H1 (cell line): ENCODE measurements around the gene CXCR5. TPM values are rescaled to one million over a fixed set of nuclear protein-coding genes. Genes with fewer than 3 reads are reported as not detected.

ENCODE experiments used
- CTCF ChIA-PET: fragments of 300-600 bp; sonication (Branson Sonifier 250); formaldehyde crosslinking; loops from one replicate; lab custom pipeline; 2021; ENCODE audit not compliant: partially characterized antibody; lab: Charles Lee
- POLR2A ChIA-PET: fragments of 300-600 bp; sonication (Branson Sonifier 250); formaldehyde crosslinking; loops from one replicate; lab custom pipeline; 2021; ENCODE audit warnings: inconsistent platforms; ENCODE audit not compliant: partially characterized antibody; lab: Charles Lee
- DNase-seq, 2 experiments: peaks; one replicate each; pipeline versions ENCODE4 v3.0.0 to v3.0.0-alpha.2; 2010 to 2022; ENCODE audit warnings: low spot score in 2 of 2, low read depth in 1 of 2, mixed read lengths in 1 of 2
- FAIRE-seq: peaks from 2 replicates; lab custom pipeline; 2011; peaks lifted over from hg19 to GRCh38; lab: Jason Lieb, UNC
- H2AFZ ChIP-seq: 2 replicates; pipeline ENCODE4 v1.8.1; 2012; ENCODE audit warnings: low read length, inconsistent platforms
- H2AK5ac ChIP-seq: 2 replicates; pipeline ENCODE4 v1.6.1; 2013; ENCODE audit warnings: low read depth, low read length
- H2BK120ac ChIP-seq: replicated peaks from 2 replicates; pipeline ENCODE3; 2013; ENCODE audit warnings: low read depth, low read length, inconsistent platforms
- H2BK12ac ChIP-seq: 2 replicates; pipeline ENCODE4 v1.6.1; 2013; ENCODE audit warnings: low read depth, low read length
- H2BK15ac ChIP-seq: 2 replicates; pipeline ENCODE4 v1.6.1; 2013; ENCODE audit warnings: low read length
- H2BK20ac ChIP-seq: 2 replicates; pipeline ENCODE4 v1.6.1; 2013; ENCODE audit warnings: low read length
- H2BK5ac ChIP-seq: 2 replicates; pipeline ENCODE4 v1.6.1; 2013; ENCODE audit warnings: low read depth, low read length
- H3K14ac ChIP-seq: 2 replicates; pipeline ENCODE4 v1.6.1; 2013; ENCODE audit warnings: inconsistent platforms; ENCODE audit not compliant: insufficient read length
- H3K18ac ChIP-seq: 2 replicates; pipeline ENCODE4 v1.6.1; 2013; ENCODE audit warnings: low read length; ENCODE audit errors: extremely low read depth
- H3K23ac ChIP-seq: 2 replicates; pipeline ENCODE4 v1.6.1; 2013; ENCODE audit warnings: inconsistent platforms; ENCODE audit not compliant: insufficient read length
- H3K23me2 ChIP-seq: 2 replicates; pipeline ENCODE4 v1.6.1; 2013; ENCODE audit warnings: low read depth, low read length
- H3K27ac ChIP-seq: 2 replicates; pipeline ENCODE4 v1.6.1; 2011; ENCODE audit warnings: low read depth, low read length, inconsistent platforms
- H3K27me3 ChIP-seq, 4 experiments: replicated peaks in 1 of 4; 1 replicate in 1 of 4; 2 replicates in 3 of 4; pipeline versions ENCODE4 v1.6.1 to v1.8.1; 2011 to 2013; ENCODE audit warnings: low read length in 3 of 4, mild to moderate bottlenecking in 3 of 4, inconsistent platforms in 2 of 4, mixed read lengths in 2 of 4, moderate library complexity in 1 of 4; ENCODE audit not compliant: control insufficient read depth in 3 of 4, insufficient read depth in 3 of 4; ENCODE audit errors: extremely low read depth in 1 of 4
- H3K36me3 ChIP-seq, 4 experiments: 2 replicates each; pipeline versions ENCODE4 v1.6.1 to v1.8.1; 2011 to 2013; ENCODE audit warnings: mild to moderate bottlenecking in 4 of 4, low read length in 3 of 4, moderate library complexity in 2 of 4, control low read depth in 1 of 4, inconsistent platforms in 1 of 4; ENCODE audit not compliant: insufficient read depth in 4 of 4, control insufficient read depth in 2 of 4
- H3K4ac ChIP-seq: replicated peaks from 2 replicates; pipeline ENCODE3; 2013; ENCODE audit warnings: low read length, low read depth, mixed read lengths, inconsistent platforms; ENCODE audit not compliant: insufficient read length
- H3K4me1 ChIP-seq, 4 experiments: replicated peaks in 1 of 4; 1 replicate in 1 of 4; 2 replicates in 3 of 4; pipeline versions ENCODE4 v1.6.1 to v1.8.1; 2011 to 2013; ENCODE audit warnings: low read length in 3 of 4, inconsistent platforms in 2 of 4, mixed read lengths in 1 of 4; ENCODE audit not compliant: insufficient read depth in 4 of 4, control insufficient read depth in 3 of 4
- H3K4me2 ChIP-seq, 2 experiments: 2 replicates each; pipeline versions ENCODE4 v1.6.1 to v1.8.1; 2011 to 2013; ENCODE audit warnings: low read depth in 2 of 2, low read length in 2 of 2, control low read depth in 1 of 2, inconsistent platforms in 1 of 2, mild to moderate bottlenecking in 1 of 2; ENCODE audit not compliant: insufficient read depth in 1 of 2
- H3K4me3 ChIP-seq, 4 experiments: fragments of 200-600, 300-600 bp in 1 of 4; sonication (generic), shearing (Covaris generic), sonication (Bioruptor Twin) in 1 of 4; 2 replicates each; pipeline versions ENCODE4 v1.5.1 to v1.8.1; 2011 to 2016; ENCODE audit warnings: low read length in 4 of 4, low read depth in 3 of 4, control low read depth in 2 of 4, inconsistent platforms in 2 of 4, mild to moderate bottlenecking in 2 of 4, mixed read lengths in 1 of 4, moderate library complexity in 1 of 4; ENCODE audit not compliant: insufficient read depth in 2 of 4; ENCODE audit errors: extremely low read depth in 1 of 4
- H3K56ac ChIP-seq: replicated peaks from 2 replicates; pipeline ENCODE3; 2013; ENCODE audit warnings: low read depth, mild to moderate bottlenecking, mixed read lengths, low read length, inconsistent platforms; ENCODE audit not compliant: insufficient read length
- H3K79me1 ChIP-seq: 2 replicates; pipeline ENCODE4 v1.6.1; 2013; ENCODE audit warnings: low read depth, low read length, control low read depth
- H3K79me2 ChIP-seq, 2 experiments: 2 replicates each; pipeline versions ENCODE4 v1.6.1 to v1.8.1; 2012 to 2013; ENCODE audit warnings: low read length in 2 of 2, mild to moderate bottlenecking in 2 of 2, inconsistent platforms in 1 of 2; ENCODE audit not compliant: insufficient read depth in 2 of 2, control insufficient read depth in 1 of 2
- H3K9ac ChIP-seq, 4 experiments: replicated peaks in 1 of 4; 1 replicate in 1 of 4; 2 replicates in 3 of 4; pipeline versions ENCODE4 v1.6.1 to v1.8.1; 2011 to 2013; ENCODE audit warnings: low read depth in 3 of 4, low read length in 3 of 4, control low read depth in 2 of 4, mild to moderate bottlenecking in 2 of 4, moderate library complexity in 2 of 4, inconsistent platforms in 1 of 4; ENCODE audit errors: extremely low read depth in 1 of 4
- H3K9me3 ChIP-seq, 2 experiments: 2 replicates each; pipeline versions ENCODE4 v1.6.1 to v1.8.1; 2012 to 2013; ENCODE audit warnings: mild to moderate bottlenecking in 2 of 2, moderate library complexity in 2 of 2, control low read depth in 1 of 2, inconsistent platforms in 1 of 2, low read depth in 1 of 2, low read length in 1 of 2, mixed read lengths in 1 of 2; ENCODE audit not compliant: insufficient read depth in 2 of 2
- H4K20me1 ChIP-seq, 2 experiments: replicated peaks in 1 of 2; 2 replicates each; pipeline versions ENCODE3 to v1.8.1; 2011 to 2013; ENCODE audit warnings: inconsistent platforms in 2 of 2, low read length in 2 of 2, mild to moderate bottlenecking in 1 of 2; ENCODE audit not compliant: insufficient read depth in 2 of 2, control insufficient read depth in 1 of 2
- H4K5ac ChIP-seq: 2 replicates; pipeline ENCODE4 v1.6.1; 2013; ENCODE audit warnings: low read length, low read depth, mixed read lengths, inconsistent platforms; ENCODE audit not compliant: insufficient read length
- H4K8ac ChIP-seq: 2 replicates; pipeline ENCODE4 v1.8.0; 2013; ENCODE audit warnings: mild to moderate bottlenecking, moderate library complexity, low read length, inconsistent platforms; ENCODE audit not compliant: insufficient read depth; ENCODE audit errors: extremely low read depth
- H4K91ac ChIP-seq: replicated peaks from 2 replicates; pipeline ENCODE3; 2013; ENCODE audit warnings: low read length, mixed read lengths, inconsistent platforms; ENCODE audit not compliant: insufficient read length
- BACH1 ChIP-seq: IDR thresholded peaks from 2 replicates; pipeline ENCODE4 v1.6.1; 2012; ENCODE audit warnings: low read length, improper control_type of control experiment
- FOSL1 ChIP-seq: IDR thresholded peaks from 2 replicates; pipeline ENCODE4 v1.6.1; 2011; ENCODE audit warnings: mild to moderate bottlenecking, low read depth, low read length, moderate library complexity; ENCODE audit not compliant: insufficient read depth
- HDAC6 ChIP-seq: IDR thresholded peaks from one replicate; pipeline ENCODE4 v1.7.1; 2012; ENCODE audit warnings: low read depth, mild to moderate bottlenecking, inconsistent platforms, low read length, moderate library complexity
- RNF2 ChIP-seq: fragments of 200-900, 300-1000 bp; sonication (generic); IDR thresholded peaks from 2 replicates; pipeline ENCODE4 v1.7.1; 2016; ENCODE audit warnings: borderline replicate concordance, low read depth, mild to moderate bottlenecking, antibody characterized with exemption, low read length; ENCODE audit not compliant: poor library complexity, severe bottlenecking; ENCODE audit errors: missing control alignments
- USF2 ChIP-seq: IDR thresholded peaks from 2 replicates; pipeline ENCODE4 v1.6.1; 2011; ENCODE audit warnings: low read length, improper control_type of control experiment
- WGBS, 2 experiments: shearing (Covaris generic) in 1 of 2; methylation state at CpG; one replicate each; pipeline versions ENCODE4 v1.1.6 to v1.1.7; 2013 to 2015; ENCODE audit warnings: low lambda C conversion rate in 2 of 2, mixed read lengths in 2 of 2, inconsistent platforms in 1 of 2, low coverage in 1 of 2, missing lambda C conversion rate in 1 of 2; ENCODE audit not compliant: insufficient replicate concordance in 2 of 2, insufficient coverage in 1 of 2, insufficient read length in 1 of 2; ENCODE audit errors: extremely low coverage in 1 of 2, missing lambda C conversion rate in 1 of 2; 5-methylcytosine and 5-hydroxymethylcytosine counted together
- polyA plus RNA-seq, 7 experiments: library from polyadenylated mRNA; depleted of rRNA in 3 of 7; stranded (reverse) in 5 of 7; unstranded in 2 of 7; fragments of >200 nt in 5 of 7; fragments of 200-250 nt in 2 of 7; gene quantifications; 1 replicate in 5 of 7; 2 replicates in 1 of 7; 4 replicates in 1 of 7; pipeline versions ENCODE4 v1.2.1 to v1.2.3, GENCODE V29; 2011 to 2013; ENCODE audit warnings: missing spikeins in 2 of 7, mixed read lengths in 2 of 7
- total RNA-seq: library from RNA; stranded (reverse); fragmentation: NEBNext Ultra II Directional; extraction: Animal tissue kit (Norgen Biotek cat#: 25700); gene quantifications from 2 replicates; pipeline ENCODE4 v1.2.1, GENCODE V29; 2021

Gene CXCR5
- total and polyA plus RNA-seq, 2 of the 8 experiments (the other 6 are each of a cell fraction or from before 2014, with no cell fraction given): not detected

GRCh38 chr11:118882491-118882890, 1.2 kb upstream of the CXCR5 start:
- H3K56ac ChIP-seq: no peak overlapping the region
- H4K20me1 ChIP-seq: no peaks in the 10 kb centered on the region
- H3K14ac ChIP-seq: no peak overlapping the region
- H3K4me1 ChIP-seq: peaks cover 0 to 3% (median 2%) of the 10 kb centered on the region in 4 experiments; a peak in 3 of 7 replicates
- H2BK120ac ChIP-seq: no peak overlapping the region
- H3K79me1 ChIP-seq: no peaks in the 10 kb centered on the region
- no peak overlapping the region for H2BK5ac ChIP-seq
- no peak overlapping the region for H3K9ac ChIP-seq
- no peak overlapping the region for H4K91ac ChIP-seq
- H2AK5ac ChIP-seq: no peak overlapping the region
- H3K4me2 ChIP-seq: no peak overlapping the region
- no peak overlapping the region for H3K23ac ChIP-seq
- no peak overlapping the region for H3K4ac ChIP-seq
- no peak for FAIRE-seq
- WGBS, 2 experiments: 83% methylated on average over 4 of the region's 5 CpGs; no CpG with 5 or more reads in 1 of the 2 experiments
- H3K79me2 ChIP-seq: no peaks in the 10 kb centered on the region
- DNase-seq: no peak
- POLR2A ChIA-PET: interaction anchor here (1.2 to 5.6 kb wide), 2 partner anchors 13 to 31 kb away, joined by 3 to 33 read pairs; no protein-coding TSS in a partner anchor
- no peak overlapping the region for H3K4me3 ChIP-seq
- H3K23me2 ChIP-seq: no peaks in the 10 kb centered on the region
- H3K18ac ChIP-seq: no peak overlapping the region
- H4K5ac ChIP-seq: no peak overlapping the region
- TF ChIP-seq BACH1 (no peak), FOSL1 (no peak), RNF2 (no peak), USF2 (no peak), HDAC6 (no peak)
- TF ChIP-seq, all 59 proteins: peak for 0
- Histone ChIP-seq H4K8ac (no peak overlapping the region), H2BK15ac (no peak overlapping the region), H3K27me3 (no peaks in the 10 kb centered on the region; a peak in 1 of 7 replicates), H3K9me3 (no peaks in the 10 kb centered on the region), H2AFZ (no peak overlapping the region), H2BK20ac (no peak overlapping the region), H2BK12ac (no peak overlapping the region; the same call in 1 of the 2 replicates), H3K36me3 (no peaks in the 10 kb centered on the region), H3K27ac (no peak overlapping the region)
- CTCF ChIA-PET: interaction anchor here (0.6 to 3.3 kb wide), 4 partner anchors 19 to 520 kb away, joined by 3 to 16 read pairs (median 4); partner anchors contain the start of gene DDX6
